HG02981 (cell line): Measurements from ENCODE around the gene PI3.

ENCODE experiments used
- ATAC-seq: cut with Tn5 transposase; IDR thresholded peaks from one replicate; pipeline ENCODE4 v1.9.1; 2021; ENCODE audit warnings: mild to moderate bottlenecking, moderate library complexity; ENCODE audit not compliant: unreplicated experiment

Gene PI3

DNA sequence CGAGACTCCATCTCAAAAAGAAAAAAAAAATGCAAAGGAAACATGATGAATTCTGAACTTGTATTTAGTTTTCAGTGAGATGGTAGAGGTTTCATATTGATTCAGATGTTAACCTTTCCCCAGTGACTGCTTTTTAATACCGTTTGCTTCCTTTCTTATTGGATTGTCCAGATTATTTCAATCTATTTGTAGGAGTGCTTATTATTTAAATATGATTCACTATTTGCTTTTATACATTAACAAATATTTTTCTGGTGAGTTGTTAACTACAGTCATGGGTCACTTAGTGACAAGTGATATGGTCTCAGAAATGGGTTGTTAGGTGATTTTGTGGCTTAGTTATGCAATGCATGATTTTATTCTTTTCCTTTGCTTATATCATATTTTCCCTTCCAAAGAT is 8.4 kb downstream of the PI3 start:
- no peak for ATAC-seq

DNA sequence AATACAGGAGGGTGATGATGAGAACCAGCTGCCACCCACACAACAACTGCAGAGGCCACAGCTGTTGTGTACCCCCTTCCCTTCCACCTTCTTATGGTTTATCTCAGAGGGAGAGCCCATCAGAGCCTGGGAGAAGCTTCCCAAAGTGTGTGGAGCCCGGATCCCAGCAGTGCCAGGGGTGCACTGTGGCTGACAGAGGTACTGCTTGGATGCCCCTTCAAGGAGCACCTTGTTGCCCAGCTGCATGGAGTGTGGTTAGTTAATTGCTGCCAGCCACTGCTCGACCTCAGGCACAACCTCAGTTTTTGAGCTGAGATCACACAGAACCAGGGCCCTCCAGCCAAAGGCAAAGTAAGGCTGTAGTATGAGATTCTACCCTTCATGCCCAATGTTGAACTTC is 13.0 kb downstream of the PI3 start:
- no peak for ATAC-seq

DNA sequence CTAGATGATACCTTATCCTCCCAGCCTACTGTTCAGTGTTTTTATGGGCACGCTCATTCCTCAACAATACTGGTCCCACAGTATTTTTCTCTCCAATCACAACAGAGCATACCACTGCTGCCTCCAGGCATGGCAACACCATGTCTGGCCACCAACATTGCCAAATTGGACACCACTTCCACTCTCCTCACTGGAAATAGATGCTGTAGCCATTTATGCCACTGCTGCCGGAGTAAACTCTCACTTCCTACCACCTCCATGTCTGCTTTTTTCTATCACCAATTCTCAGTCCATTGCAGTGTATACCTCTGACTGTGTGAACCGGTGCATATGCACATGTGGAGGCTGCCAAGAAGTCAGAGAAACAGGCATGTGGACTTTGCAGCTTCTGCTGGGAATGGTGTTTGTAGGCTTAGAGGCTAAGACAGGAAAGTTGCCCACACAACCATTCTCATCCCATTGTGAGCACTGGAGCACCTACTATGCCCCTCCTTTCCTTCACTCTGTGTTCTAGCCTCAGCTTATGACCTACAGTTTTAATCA is 14.4 kb downstream of the PI3 start:
- no peak for ATAC-seq

DNA sequence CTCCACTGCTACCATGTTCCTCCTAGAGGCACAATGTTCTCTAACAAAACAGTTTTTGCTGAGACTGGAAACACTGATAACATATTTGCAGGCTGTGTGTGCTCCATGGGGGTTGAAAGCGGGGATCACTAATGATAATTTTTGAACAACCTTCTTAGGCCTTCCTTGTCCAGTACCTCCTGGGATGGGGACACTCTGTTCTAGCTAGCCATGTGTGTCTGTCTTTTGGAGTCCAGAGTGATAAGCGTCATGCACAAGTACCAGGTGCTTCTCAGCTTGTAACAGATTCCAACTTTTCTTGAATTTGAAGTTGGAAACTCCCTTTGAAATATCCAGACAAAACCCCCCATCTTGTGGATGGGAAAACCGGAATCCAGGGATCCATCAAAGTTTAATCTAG is 15.2 kb downstream of the PI3 start:
- no peak for ATAC-seq

DNA sequence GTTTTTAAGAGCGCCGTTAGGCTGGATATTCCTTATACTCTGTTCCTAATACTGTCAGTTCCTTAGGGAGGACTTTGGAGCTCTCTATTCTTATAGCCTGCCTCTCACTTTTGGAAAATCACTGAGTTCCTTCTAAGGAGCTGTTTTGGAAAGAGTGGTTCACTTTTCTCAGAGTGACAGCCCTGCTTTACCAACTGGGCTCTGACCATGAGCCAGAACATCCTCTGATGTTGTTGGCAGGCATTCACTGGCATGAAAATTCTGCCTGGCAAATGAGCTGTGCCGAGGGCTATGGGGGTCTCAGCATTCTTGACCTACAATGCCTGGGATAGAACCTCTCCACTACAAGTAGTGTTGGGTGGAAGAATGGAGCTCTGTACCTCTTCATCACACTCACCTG is 17.2 kb downstream of the PI3 start:
- no peak for ATAC-seq

DNA sequence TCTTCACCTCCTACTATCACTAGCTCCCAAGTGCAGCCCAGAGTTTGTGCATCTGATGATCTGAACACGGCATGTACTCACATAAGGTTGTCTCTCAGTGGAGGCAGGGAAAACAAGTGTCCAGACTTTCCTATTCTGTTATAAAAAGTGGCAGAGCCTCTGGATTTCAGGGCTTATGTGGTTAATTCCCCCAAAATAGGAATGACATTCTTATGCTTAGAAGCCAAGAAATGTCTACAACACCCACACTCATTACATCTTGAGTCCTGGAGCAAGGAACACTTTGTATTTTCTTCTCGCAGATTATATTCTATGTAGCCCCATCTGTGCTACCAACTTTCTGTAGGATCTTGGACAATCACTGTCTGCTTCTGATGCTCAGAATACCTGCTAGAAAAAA is 18.6 kb downstream of the PI3 start:
- ATAC-seq = no peak

DNA sequence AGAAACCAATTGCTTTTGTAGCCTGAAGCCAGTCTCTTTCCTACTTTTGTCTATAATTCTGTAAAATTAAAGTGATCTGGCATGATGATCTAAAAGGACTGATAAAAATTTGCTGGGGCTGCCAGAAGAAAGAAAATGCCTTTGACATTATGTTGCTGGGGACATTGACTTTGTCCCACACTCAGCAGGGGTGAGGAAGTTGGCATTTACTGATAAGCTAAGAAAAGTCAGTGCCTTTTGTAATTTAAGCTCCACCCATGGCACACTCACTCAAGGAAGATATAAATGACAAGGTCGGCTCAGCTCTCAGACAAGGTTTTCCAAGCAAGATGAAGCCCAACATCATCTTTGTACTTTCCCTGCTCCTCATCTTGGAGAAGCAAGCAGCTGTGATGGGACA is 32.0 kb downstream of the PI3 start, which contains the start of gene SEMG1:
TSS of gene SEMG1 (plus strand) at position 309 of the 400 bp plus-strand sequence. CDS start at position 330, 21 bp downstream.
- no peak for ATAC-seq

DNA sequence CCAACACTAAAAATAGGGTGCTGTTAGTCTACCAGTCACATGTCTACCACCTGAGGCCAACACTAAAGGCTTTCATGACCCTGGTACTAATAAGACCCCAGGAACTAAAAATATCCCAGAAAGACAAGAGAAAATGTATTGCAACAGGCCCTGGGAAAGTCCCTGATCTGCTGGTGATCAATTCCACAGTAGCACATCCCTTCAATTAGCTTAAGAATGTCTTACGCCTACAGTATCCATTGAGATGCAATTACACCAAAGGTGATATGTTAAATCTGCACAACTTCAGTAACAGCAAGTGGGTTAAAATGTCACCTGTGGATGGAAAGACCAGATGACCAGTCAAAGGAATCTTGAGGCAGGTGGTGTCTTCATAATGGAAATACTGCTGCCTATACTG is 35.2 kb downstream of the PI3 start:
- no peak for ATAC-seq

DNA sequence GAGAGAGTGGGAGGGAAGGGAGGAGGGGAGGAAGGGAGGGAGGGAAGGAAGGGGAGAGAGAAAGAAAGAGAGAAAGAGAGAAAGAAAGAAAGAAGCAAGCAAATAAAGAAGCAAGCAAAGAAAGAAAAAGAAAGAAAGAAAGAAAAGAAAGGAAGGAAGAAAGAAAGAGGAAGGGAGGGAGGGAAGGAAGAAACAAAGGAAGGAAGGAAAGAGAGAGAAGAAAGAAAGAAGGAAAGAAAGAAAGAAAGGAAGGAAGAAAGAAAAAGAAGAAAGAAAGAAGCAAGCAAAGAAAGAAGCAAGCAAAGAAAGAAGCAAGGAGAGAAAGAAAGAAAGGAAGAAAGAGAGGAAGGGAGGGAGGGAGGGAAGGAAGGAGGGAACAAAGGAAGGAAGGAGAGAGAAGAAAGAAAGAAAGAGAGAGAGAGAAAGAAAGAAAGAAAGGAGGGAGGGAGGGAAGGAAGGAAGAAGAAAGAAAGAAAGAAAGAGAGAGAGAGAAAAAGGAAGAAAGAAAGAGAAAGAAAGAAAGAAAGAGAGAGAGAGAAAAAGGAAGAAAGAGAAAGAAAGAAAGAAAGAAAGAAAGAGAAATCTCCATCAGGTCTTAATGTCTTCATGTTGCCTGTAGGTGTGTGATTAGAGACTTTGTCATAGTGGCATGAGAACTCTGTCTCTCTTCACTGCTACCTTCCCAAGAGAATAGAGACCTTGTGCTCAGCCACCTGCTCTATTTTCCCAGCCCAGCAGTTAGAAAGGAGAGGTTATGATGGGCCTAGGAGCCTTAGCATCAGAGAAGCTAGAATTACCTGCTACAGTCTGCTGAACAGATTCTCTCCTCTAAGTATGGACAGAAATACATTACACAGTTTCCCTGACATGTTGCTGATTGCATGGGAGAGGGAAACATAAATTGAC is 37.1 kb downstream of the PI3 start:
- no peak for ATAC-seq

DNA sequence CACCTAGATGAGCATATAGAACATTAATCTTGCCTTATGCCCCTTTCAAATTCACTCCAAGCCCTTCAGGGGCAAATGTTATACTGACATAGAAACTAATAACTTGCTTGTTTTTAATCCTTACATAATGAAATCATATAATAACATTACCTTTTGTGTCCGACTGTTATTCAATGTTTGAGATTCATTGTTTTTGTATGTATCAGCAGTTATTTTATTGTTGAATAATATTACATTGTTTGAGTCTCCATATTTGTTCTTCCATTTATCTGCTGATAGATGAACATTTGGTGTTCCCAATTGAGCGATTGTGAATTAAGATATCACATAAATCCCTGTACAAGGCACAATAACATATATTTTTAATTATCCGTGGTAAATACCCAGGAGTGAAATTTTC is 38.1 kb downstream of the PI3 start:
- no peak for ATAC-seq

DNA sequence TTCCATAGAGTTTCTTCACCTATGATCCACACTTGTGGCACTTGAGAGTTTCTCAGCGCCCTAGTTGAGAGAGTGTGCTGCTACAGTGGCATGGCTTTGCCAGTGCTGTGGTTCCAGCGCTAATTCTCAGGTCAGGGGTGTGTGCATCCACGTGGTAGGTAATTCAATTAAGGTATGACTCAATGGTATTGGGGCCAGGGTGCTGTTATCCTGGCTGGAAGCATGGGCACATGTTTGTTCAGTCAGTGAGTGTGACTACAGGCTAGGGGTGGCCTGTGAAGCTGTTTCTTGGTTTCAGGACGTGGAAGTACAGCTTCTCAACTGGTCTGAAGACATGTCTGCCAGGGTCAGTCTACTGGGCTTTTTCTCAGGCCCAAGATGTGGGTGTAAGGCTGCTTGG is 43.4 kb downstream of the PI3 start:
- ATAC-seq = no peak

DNA sequence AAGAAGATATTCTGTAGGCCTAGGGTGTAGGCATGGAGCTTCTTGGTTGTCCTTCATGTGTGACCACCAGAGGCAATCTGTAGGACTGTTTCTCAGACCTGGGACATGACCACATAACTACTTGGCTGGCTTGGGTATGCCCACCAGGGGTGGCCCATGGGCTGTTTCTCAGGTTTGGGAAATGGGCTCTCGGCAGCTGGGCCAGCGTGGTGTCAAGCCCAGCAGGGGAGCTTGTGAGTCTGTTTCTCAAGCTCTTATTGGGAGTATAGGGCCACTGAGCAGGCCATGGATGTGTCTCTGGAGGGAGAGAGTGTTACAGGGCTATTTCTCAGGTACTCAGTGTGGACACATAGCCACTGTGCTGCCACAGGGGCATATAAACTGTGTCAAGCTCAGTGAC is 43.9 kb downstream of the PI3 start:
- ATAC-seq = no peak

DNA sequence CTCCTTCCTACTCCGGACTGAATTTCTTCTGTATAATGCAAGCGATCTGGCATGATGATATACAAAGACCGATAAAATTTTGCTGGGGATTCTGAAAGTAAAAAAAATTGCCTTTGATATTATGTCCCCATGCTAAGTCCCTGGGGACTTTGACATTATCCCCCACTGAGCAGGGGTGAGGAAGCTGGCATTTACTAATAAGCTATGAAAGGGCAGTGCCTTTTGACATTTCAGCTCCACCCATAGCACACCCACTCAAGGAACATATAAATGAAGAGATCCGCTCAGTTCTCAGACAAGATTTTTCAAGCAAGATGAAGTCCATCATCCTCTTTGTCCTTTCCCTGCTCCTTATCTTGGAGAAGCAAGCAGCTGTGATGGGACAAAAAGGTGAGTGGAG is 46.4 kb downstream of the PI3 start, which contains the start of gene SEMG2:
TSS of gene SEMG2 (plus strand) at position 298 of the 400 bp plus-strand sequence. CDS start at position 315, 17 bp downstream.
- no peak for ATAC-seq

DNA sequence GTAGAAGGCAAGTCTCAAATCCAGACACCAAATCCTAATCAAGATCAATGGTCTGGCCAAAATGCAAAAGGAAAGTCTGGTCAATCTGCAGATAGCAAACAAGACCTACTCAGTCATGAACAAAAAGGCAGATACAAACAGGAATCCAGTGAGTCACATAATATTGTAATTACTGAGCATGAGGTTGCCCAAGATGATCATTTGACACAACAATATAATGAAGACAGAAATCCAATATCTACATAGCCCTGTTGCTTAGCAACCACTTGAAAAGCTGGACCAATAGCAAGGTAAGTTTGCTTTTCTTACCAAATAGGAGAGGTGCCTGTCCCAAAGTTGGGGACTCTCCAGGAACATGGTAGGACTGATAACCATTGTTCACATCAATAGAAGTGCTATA is 48.4 kb downstream of the PI3 start:
- ATAC-seq = no peak
